Raji (cell line): ENCODE measurements around the gene TNNI2.

Experiments used
- POLR2A ChIP-seq: IDR thresholded peaks from 2 replicates; pipeline ENCODE4 v1.6.1; 2011; ENCODE audit warnings: low read depth, low read length, control low read depth; ENCODE audit not compliant: insufficient read depth

Gene TNNI2

GRCh38 chr11:1829039-1829820 is 9.6 kb upstream of the TNNI2 start:
- TF ChIP-seq POLR2A: no peak

DNA sequence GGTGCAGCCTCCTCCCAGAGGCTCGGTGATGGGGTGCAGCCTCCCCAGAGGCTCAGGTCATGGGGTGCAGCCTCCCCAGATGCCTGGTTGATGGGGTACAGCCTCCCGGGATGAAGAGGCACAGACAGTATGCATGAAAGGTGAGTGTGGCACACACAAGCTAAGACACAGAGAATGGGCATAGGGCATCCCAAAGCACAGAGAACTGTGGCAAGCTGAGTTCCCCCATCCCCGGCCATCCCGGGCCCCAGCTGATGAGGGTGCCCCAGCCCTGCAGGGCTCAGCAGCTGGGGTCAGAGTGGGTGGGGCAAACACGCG is 8.8 kb upstream of the TNNI2 start:
- TF ChIP-seq POLR2A: no peak

DNA sequence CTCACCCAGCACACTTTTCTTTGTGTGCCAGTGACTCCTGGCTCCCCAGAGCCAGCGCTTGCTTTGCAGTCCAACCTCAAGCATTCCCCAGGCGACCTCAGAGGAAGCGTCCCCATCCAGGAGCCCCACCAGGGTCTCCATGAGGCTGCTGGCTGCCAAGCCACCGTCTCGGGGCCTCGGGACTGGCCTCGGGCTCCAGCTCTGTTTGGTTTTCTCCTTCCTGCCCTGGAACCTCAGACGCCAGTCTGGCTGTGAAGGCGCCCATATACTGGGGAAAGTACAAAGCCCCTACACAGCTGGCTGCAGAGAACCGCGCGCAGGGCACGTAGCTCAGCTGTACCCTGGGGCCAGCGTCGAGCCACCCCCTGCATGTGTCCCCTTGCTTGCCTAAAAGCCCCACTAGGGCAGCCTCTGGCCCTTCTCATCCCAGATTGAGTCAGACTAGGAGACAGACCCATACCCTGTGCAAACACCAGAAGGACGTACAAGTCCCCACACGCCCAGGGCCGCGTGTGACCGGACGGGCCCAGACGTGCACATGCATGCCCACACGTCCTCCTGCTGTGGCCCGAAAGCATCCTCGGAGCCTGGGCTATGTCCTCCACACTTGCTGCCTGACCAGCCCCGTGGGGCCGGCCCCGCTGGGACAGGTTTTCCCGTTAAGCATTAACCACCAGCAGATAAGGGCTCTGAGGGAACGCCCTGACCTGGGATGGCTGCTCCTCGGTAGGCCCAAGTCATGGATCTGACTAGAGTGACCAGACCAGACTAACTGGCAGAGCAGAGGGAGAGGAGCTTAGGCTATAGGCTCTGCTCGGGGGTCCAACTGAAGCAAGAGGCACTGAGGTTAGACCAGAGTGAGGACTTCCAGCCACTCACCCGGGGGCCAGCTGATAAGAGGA is 8.2 kb upstream of the TNNI2 start:
- no peak for TF ChIP-seq POLR2A

GRCh38 chr11:1831338-1832210 is 7.2 kb upstream of the TNNI2 start:
- no peak for TF ChIP-seq POLR2A

DNA sequence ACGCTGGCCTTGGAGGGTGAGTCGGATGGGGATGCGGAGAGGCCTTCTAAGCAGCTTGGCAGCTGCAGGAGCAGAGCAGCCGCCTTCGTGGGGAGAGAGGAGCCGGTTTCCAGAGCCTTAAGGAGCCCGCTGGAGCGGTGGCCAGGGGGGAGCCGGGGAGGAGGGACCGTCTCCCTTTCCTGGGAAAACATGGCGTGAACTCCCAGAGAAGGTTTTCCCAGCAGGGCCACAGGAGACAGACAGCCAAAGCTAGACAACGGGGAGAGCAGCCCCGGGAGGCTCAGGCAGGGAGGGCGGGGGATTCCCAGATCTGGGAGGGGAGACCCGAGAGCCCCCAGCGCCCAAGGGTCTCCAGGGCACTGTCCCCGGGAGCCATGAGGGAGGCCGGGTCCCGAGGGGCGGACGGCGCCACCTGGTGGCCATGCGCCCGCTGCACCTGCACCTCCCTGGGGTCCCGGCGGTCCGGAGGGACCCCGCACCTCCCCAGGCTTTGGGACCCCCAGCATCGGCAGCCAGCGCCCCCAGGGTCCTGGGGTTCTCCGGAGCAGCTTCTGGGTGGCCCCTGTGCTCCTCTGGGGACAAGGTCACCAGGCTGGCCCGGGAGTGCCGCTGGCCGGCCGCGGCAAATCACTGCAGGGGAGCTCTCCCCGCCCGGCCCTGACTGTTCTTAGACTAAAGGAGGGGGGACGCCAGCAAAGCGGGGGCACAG is 6.4 kb upstream of the TNNI2 start:
- no peak for TF ChIP-seq POLR2A

GRCh38 chr11:1832920-1833295 is 5.9 kb upstream of the TNNI2 start:
- no peak for TF ChIP-seq POLR2A

DNA sequence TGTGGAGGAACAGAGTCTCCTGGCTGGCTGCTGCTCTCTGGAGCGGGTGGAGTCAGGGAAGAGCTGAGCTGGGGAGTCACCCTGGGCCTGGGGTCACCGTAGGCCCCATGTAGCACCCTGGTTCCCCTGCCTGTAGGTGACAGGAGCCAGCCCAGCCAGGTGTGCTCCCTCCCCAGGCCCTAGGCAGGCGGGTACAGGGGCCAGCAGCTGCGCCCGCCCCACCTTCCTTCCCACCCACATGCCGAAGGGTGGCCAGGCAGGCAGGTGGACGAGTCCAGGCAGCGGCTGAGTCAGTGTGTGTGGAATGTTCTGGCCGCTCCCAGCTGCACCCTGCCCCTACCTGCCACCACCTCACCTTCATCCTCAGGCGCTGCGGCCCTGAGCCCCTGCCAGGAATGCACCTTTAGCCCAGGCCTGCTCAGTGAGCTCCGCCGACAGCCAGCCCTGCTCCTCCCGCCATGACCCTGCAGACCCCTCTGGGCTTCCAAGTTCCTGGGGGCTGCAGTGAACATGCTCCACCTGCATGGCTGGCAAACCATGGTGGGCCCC is 4.6 kb upstream of the TNNI2 start:
- no peak for TF ChIP-seq POLR2A

- TF ChIP-seq POLR2A: no peak
These were observed 3.8 kb upstream of the TNNI2 start, which contains the start of gene SYT8 for GRCh38 chr11:1834779-1835670. Gene SYT8, plus strand, starts transcription at chr11:1834990. Its CDS starts 116 bp downstream, at chr11:1835106.

DNA sequence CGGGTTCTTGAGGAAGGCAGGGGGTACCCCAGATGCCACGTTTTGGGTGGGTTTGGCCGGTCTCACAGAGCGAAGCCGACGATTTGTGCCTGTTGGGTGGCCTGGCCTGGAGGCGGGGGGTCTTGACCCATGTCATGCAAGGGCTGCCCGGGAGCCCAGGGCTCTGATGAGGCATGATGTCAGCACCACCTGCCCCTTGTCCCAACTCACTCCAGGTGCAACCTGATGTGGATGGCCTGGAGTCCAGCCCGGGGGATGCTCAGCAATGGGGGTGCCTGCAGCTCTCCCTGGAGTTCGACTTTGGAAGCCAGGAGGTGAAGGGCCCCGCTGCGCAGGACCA is 3.1 kb upstream of the TNNI2 start:
- no peak for TF ChIP-seq POLR2A

GRCh38 chr11:1836011-1836945 is 2.5 kb upstream of the TNNI2 start:
- no peak for TF ChIP-seq POLR2A

DNA sequence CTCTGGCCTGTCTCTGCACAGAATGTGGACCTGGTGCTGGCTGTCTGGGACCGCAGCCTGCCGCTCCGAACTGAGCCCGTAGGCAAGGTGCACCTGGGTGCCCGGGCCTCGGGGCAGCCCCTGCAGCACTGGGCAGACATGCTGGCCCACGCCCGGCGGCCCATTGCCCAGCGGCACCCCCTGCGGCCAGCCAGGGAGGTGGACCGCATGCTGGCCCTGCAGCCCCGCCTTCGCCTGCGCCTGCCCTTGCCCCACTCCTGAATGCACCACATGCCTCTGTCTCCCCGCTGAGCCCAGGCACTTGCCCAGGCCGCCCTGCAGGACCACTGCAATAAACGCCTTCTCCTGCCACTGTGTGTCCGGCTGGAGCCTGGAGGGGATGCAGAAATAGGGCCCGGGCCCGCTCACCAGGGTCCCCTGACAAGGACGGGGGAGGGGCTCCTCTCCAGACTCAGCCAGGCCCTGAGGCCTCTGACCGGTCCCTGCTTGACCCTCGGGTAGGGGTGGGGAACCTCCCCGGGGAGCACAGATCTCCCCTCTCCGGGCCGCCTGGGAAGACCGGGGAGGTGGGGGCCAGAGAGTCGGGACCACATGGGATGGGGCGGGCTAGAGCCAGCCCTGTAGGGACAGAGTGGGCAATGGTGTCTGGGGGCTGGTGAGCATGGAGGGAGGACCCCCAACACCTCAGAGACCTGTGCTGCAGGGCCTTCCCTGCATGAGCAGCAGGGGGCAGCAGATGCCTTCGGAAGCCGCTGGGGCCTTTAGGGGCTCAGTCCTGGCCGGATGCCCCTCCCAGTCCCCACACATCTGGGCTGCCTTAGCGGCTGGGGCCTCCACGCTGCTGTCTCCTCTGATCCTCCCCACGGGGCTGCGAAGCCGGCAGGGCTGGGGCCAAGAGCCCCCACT is 1.4 kb upstream of the TNNI2 start:
- no peak for TF ChIP-seq POLR2A

GRCh38 chr11:1838077-1838425 is 730 bp upstream of the TNNI2 start:
- no peak for TF ChIP-seq POLR2A
